ENCODE measurements around the gene PSMG3.

DNA sequence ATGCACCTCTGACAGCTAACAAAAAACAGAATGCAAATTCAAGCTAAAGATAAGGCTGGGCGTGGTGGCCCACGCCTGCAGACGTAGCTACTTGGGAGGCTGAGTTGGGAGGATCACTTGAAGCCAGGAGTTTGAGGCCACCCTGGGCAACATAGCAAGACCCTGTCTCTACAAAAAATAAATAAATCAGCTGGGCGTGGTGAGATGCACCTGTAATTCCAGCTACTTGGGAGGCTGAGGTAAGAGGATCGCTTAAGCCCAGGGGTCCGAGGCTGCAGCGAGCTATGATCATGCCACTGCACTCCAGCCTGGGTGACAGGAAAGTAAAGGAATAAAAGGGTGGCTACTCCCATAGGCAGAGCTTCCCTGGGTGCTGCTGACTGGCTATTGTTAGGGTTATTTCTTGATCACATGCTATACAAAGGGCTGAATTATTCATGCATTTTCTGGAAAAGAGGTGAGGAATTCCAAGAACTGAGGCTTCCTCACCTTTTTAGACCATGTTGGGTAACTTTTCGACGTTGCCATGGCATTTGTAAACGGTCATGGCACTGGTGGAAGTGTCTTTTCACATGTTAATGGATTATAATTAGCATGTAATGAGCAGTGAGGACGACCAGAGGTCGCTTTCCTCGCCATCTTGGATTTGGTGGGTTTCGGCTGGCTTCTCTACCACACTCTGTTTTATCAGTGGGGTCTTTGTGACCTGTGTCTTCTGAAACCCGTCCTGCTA, 6.9 kb upstream of the PSMG3 start:
- TF ChIP-seq POLR2A (IDR thresholded peaks at IDR 0.05) (no peak), CTCF (IDR thresholded peaks at IDR 0.05) (no peak)
